ELF-1 (cell line): ENCODE measurements around the gene FOXC1.

ENCODE experiments used
- DNase-seq: peaks from one replicate; pipeline ENCODE4 v3.0.0-alpha.2; 2016; ENCODE audit warnings: low read depth, low spot score

The FOXC1 gene

DNA sequence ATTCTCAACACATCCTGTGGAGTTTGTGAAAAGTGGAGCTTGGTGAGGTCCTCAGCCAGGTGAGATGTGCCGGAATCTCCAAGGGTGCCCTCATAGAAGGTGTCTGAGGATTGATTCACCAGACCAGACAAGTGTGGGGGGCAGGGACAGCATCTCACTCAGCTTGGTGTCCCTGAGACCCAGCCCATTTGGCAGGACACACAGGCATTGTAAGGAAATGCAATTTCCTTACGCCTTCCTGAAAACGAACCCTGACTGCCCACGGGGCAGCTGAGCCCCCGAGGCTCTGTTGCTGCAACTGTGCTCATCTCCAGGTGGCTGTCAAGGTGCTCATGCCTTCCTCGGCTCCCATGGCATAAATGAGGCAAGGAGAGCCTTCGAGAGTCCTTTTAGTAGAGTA lies 33.4 kb downstream of the FOXC1 start:
- DNase-seq: no peak

DNA sequence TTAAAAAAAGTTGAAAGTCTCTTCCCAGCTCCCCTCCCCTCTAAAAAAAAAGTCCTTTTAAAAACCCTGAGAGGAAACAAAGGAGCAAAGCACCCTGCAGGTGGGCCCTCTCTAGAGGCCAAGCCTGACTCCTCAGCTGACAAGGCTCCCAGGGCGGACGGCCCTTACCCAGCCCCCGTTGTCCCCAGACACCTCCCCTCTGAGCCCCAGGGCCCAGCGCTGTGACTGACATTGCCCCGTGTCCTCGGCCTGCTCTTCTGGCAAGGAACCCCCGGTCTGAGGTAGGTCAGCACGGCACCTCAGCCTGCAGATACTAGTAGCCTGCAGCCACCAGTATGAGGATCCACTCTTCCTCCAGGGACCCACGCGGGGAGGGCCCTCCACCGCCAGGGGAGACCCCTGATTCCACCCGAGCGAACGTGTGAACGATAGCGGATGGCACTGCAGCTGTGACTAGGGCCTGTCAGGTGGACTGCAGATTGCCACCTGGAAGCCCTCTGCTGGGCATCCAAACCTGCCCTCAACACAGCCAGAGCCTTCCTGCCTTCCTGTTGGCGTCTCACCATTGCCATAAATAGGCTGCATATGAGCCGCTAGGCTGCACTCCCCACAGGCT lies 34.2 kb downstream of the FOXC1 start:
- DNase-seq: no peak

GRCh38 chr6:1644516-1645060 lies 34.9 kb downstream of the FOXC1 start:
- DNase-seq: no peak

DNA sequence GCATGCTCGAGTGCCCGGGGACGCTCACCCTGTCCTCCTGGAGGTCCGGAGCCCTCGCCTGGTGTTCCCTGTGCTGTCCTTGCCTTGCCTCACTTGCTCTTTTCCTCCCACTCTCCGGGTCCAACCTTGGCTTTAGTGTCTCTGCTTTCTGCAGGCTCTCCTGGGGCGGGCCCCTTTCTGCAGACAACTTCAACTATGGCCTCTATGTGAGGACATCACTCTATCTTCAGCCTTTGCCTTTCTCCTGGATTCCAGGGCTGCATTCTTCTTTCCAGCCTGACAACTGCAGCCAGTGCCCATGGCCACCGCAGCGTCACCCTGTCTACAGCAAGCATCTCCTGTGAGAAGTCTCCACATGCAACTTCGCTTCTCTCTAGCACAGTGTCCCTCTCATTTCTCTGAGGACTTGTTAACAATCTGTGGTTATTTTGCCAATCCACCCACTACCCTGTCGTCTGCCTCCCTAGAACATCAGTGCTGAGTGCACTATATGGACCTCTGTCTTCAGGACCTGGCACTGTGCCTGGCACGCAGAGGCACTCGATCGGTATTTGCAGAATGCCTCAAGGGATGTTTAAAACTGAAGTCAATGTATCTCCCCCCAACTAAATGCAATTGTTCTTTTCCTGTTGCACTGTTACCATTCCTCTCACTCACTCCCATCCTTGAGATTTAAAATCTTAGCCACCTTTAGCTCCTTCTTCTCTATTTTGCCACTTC lies 35.9 kb downstream of the FOXC1 start:
- DNase-seq: no peak

DNA sequence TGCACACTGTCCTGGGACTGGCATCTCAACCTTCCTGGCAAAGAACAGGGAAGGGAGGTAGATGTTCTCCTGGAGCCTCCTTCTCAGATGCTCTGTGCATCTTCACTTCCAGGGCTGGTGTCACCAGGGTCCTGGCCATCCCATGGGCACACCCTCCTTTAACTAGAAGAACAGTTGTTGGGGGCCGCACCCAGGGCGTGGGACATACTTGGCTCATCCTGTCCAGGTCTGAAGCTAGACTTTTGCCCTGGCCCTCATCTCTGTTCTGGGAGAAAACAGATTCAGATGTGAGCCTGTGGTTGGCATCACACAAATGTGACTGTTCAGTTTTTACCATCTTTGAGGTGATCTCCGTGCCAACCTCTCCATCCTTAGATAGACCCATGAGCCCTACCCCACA lies 41.6 kb downstream of the FOXC1 start:
- no peak for DNase-seq

GRCh38 chr6:1652842-1653241 lies 43.1 kb downstream of the FOXC1 start:
- no peak for DNase-seq

- DNase-seq: no peak
These were observed 44.3 kb downstream of the FOXC1 start for GRCh38 chr6:1654054-1654453.

DNA sequence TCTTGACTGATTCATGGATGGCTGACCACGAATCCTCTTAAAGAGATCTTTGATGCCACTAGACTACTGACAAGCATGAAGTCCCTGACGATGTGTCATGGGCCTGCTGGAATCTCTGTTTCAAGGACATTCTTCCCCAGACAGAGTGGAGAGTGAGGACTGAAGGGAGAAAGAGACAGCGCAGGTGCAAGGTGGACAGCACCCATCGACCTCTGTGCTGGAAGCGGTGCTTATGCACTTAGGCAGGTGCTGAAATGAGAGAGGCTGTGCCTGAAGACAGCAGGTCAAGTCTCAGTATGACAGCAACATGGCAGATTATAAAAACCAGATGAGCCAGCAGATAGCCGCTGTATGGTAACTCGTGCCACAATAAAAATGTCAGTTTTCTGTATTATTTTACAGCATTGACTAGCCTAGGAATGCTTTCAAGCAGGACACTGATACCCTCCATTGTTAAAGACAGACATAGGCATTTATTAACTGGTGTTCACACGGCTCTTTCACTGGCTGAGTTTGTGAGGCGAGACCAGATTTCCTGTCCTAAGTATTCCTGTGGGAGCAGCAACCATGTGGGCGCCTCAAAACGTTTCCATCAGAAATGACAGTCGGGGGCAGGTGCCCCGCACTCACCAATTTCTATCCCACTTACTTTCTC lies 47.5 kb downstream of the FOXC1 start:
- no peak for DNase-seq

GRCh38 chr6:1657771-1658165 lies 48.1 kb downstream of the FOXC1 start:
- DNase-seq: no peak

DNA sequence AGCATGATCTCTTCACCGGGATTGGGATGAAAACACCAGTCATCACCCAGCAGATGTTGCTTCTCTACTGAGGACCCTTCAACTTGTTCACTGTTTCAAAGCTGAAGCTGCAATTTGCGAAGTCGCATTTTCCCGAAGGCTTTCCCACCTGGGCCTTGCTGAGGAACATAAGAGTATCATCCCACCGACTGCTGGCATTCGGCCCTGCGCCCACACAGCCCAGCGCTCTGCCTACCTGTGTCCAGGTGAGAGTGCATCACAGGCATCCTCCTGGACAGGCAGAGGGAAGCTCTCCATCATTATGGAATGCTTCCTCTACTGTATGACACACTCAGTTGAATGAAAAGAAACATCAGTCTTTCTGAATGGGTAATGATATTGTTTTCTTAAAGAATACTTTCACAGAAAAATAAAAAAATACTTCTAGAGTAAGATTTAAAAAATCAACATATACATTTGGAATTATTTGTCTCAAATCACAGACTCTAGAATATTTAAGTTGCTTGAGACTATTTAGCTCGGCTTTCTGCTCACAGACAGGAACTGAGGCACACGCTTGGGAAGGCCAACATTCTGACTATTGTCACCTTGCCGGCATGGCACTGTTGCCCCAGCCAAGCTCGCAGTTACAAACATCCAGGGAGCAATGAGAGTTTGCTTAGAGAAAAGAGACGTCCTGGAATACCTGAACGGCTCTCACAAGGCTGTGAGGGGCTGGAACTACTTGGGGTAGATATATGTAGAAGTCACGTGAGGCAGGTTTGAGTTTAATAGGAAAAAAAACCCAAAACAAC lies 48.7 kb downstream of the FOXC1 start:
- no peak for DNase-seq

GRCh38 chr6:1659816-1660215 lies 50.1 kb downstream of the FOXC1 start:
- no peak for DNase-seq

DNA sequence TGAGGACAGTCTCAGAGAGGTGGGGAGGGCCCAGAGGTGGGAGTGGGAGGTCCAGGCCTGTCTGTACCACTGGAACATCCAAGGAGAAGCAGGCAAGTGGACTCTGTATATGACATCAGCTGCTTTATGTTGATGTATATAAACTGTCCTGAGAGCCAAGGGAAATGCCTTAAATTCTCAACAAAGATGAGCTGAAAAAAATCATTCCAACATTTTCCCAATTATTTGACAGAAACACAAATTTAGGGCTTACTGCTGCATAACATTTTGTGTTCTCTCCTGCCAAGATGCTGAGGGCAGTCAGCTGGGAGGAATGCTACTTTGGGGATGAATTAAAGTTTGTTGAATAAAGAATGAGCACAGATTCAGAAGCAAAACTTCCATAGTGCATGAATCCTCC lies 52.8 kb downstream of the FOXC1 start:
- no peak for DNase-seq
